ENCODE measurements around the gene GSE1. TPM values are rescaled to one million over a fixed set of nuclear protein-coding genes. Genes with fewer than 3 reads are reported as not detected.

The GSE1 gene
- total and polyA plus RNA-seq, 7 experiments from 2014 or later, result 0.18 to 69.2 (median 11.3) TPM

- H3K4me1 ChIP-seq (ENCODE audit: control insufficient read depth in 2 of 2, insufficient read depth in 2 of 2, low read length in 2 of 2), result peaks cover 0 to 10% of the 10 kb centered on the region in 2 donors
- Mint-ChIP-seq H3K36me3 (peaks cover 0 to 2% (median 0%) of the 10 kb centered on the region in 5 donors), H3K4me1 (peaks cover 0 to 17% (median 14%) of the 10 kb centered on the region in 7 donors), H3K27ac (no peak overlapping the region), H3K9me3 (no peaks in the 10 kb centered on the region), H3K27me3 (peaks cover 0 to 13% (median 0%) of the 10 kb centered on the region in 5 donors), H3K4me3 (no peak overlapping the region)
- ATAC-seq, result no peak
- POLR2A ChIA-PET, result no interaction called here
- CTCF ChIA-PET, result no interaction called here
- DNase-seq, result no peak
- H3K4me3 ChIP-seq (ENCODE audit: low read length), result no peak overlapping the region
- H3K9me3 ChIP-seq (ENCODE audit: control insufficient read depth in 2 of 3, low read length in 3 of 3), result no peaks in the 10 kb centered on the region
- H3K36me3 ChIP-seq (ENCODE audit: control insufficient read depth in 2 of 3, insufficient read depth in 3 of 3, low read length in 3 of 3), result no peaks in the 10 kb centered on the region
- no peak overlapping the region for H3K27ac ChIP-seq (ENCODE audit: low read depth, low read length)
- intact Hi-C loops (cut with micrococcal nuclease), result no loop called here
- no peaks in the 10 kb centered on the region for H3K27me3 ChIP-seq (ENCODE audit: control insufficient read depth in 2 of 2, insufficient read depth in 2 of 2, low read length in 2 of 2)
These were observed 107.1 kb downstream of the GSE1 start for GRCh38 chr16:85720302-85720637.

DNA sequence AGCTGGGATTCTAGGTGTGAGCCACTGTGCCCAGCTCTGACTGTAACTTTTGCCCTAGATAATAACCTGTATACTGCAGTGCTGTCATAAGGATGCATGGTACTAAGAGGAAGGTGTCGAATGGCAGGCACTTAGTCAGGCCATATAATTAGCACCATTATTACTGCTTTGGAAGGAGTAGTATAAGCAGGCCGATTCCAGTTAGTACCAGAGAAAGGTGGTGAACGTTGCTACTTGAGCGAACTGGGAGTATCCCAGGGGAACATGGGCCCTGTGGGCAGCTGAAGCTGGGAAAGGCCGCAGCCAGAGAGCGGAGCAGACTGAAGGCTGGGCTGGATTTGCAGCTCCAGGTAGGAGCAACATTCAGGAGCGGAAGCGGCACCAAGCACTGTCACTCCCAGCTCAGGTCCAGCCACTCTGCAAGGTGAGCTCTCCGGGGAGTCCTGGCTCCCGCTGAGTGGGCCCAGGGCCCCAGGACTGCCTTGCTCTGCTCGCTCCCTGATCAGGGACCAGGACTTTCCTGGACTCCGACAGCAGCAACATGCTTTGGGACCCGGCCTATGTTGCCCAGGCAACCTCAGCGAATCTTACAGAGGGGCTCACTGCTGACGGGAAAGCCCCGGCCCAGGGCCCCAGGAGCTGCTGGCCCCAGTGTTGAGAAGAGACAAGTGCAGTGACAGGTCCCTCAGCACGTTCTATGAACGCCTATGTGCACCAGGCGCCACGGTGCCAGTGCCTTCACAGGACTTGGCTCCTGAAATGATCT is 109.2 kb downstream of the GSE1 start:
- Histone ChIP-seq H3K9me3 (ENCODE audit: control insufficient read depth in 2 of 3, low read length in 3 of 3) (no peaks in the 10 kb centered on the region), H3K4me3 (ENCODE audit: low read length) (no peak overlapping the region), H3K27me3 (ENCODE audit: control insufficient read depth in 2 of 2, insufficient read depth in 2 of 2, low read length in 2 of 2) (no peaks in the 10 kb centered on the region), H3K27ac (ENCODE audit: low read depth, low read length) (no peak overlapping the region), H3K36me3 (ENCODE audit: control insufficient read depth in 2 of 3, insufficient read depth in 3 of 3, low read length in 3 of 3) (no peaks in the 10 kb centered on the region), H3K4me1 (ENCODE audit: control insufficient read depth in 2 of 2, insufficient read depth in 2 of 2, low read length in 2 of 2) (no peaks in the 10 kb centered on the region)
- ChIA-PET POLR2A (no interaction called here), CTCF (interaction anchor here (0.6 to 1.7 kb wide), 2 partner anchors 11 to 62 kb away, joined by 4 to 5 read pairs; no protein-coding TSS in a partner anchor)
- intact Hi-C loops (cut with micrococcal nuclease), result loop anchor here in 1 of 2 donors (1.0 kb wide), 1 partner anchor 48 kb away; no protein-coding TSS in a partner anchor
- DNase-seq (no peak), ATAC-seq (no peak)
- no peaks in the 10 kb centered on the region for H3K9me3 Mint-ChIP-seq
- no peak overlapping the region for H3K4me3 Mint-ChIP-seq
- H3K36me3 Mint-ChIP-seq, result peaks cover 0 to 11% (median 5%) of the 10 kb centered on the region in 5 donors
- no peak overlapping the region for H3K27ac Mint-ChIP-seq
- H3K27me3 Mint-ChIP-seq, result peaks cover 0 to 1% (median 0%) of the 10 kb centered on the region in 5 donors
- H3K4me1 Mint-ChIP-seq, result peaks cover 0 to 17% (median 6%) of the 10 kb centered on the region in 7 donors

DNA sequence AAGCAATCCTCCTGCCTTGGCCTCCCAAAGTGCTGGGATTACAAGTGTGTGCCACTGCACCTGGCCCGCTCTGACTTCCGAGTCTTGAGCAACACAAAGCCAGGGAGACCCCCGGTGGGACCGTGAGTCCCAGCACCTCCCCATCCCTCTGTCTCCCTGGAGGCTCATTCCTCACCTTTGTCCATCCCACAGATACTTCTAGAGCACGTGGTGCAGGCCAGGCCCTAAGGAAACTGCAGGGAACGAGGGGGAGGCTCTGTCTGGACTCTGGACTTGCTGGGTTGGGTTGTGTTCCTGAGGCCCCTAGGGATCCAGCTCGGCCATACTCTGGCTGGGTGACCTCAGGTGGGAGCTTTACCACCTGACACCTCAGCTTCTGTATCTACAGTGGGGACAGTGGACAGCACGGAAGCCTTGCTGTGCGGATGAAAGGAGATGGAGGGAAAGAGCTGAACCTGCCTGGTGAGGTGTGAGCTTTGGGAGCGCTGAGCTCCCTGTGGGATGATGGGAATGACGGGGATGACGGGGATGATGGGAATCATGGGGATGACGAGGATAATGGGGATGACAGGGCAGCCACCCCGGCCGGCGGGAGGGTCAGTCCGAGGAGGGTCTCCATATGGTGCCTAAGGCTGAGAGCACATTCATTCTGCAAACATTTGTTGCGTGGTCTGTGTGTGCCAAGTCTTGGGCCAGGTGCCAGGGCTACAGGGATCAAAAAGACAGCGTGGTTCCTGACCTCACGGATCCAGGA is 111.2 kb downstream of the GSE1 start:
- DNase-seq (no peak), ATAC-seq (no peak)
- H3K27me3 ChIP-seq (ENCODE audit: control insufficient read depth in 2 of 2, insufficient read depth in 2 of 2, low read length in 2 of 2), result no peaks in the 10 kb centered on the region
- peaks cover 0 to 13% (median under 1%) of the 10 kb centered on the region in 7 donors for H3K4me1 Mint-ChIP-seq
- no peaks in the 10 kb centered on the region for H3K9me3 ChIP-seq (ENCODE audit: control insufficient read depth in 2 of 3, low read length in 3 of 3)
- no peaks in the 10 kb centered on the region for H3K4me1 ChIP-seq (ENCODE audit: control insufficient read depth in 2 of 2, insufficient read depth in 2 of 2, low read length in 2 of 2)
- H3K36me3 ChIP-seq (ENCODE audit: control insufficient read depth in 2 of 3, insufficient read depth in 3 of 3, low read length in 3 of 3), result no peaks in the 10 kb centered on the region
- H3K27ac ChIP-seq (ENCODE audit: low read depth, low read length), result no peak overlapping the region
- CTCF ChIA-PET, result no interaction called here
- peak overlapping the region in 1 of 9 donors; percentile 24 for H3K27ac Mint-ChIP-seq
- no peak overlapping the region for H3K4me3 Mint-ChIP-seq
- H3K9me3 Mint-ChIP-seq, result no peaks in the 10 kb centered on the region
- H3K36me3 Mint-ChIP-seq, result peaks cover 0 to 11% (median 5%) of the 10 kb centered on the region in 5 donors
- no peak overlapping the region for H3K4me3 ChIP-seq (ENCODE audit: low read length)
- POLR2A ChIA-PET, result interaction anchor here (0.7 kb wide), 1 partner anchor 307 kb away, joined by 3 read pairs; no protein-coding TSS in a partner anchor
- intact Hi-C loops (cut with micrococcal nuclease), result no loop called here
- H3K27me3 Mint-ChIP-seq, result no peaks in the 10 kb centered on the region

GRCh38 chr16:85724936-85725335 is 111.8 kb downstream of the GSE1 start:
- Mint-ChIP-seq H3K27ac (no peak overlapping the region), H3K36me3 (peaks cover 0 to 11% (median 5%) of the 10 kb centered on the region in 5 donors), H3K27me3 (no peaks in the 10 kb centered on the region), H3K4me3 (no peak overlapping the region), H3K4me1 (peaks cover 0 to 18% (median 2%) of the 10 kb centered on the region in 7 donors), H3K9me3 (no peaks in the 10 kb centered on the region)
- intact Hi-C loops (cut with micrococcal nuclease), result no loop called here
- POLR2A ChIA-PET, result no interaction called here
- no peaks in the 10 kb centered on the region for H3K36me3 ChIP-seq (ENCODE audit: control insufficient read depth in 2 of 3, insufficient read depth in 3 of 3, low read length in 3 of 3)
- H3K27me3 ChIP-seq (ENCODE audit: control insufficient read depth in 2 of 2, insufficient read depth in 2 of 2, low read length in 2 of 2), result no peaks in the 10 kb centered on the region
- DNase-seq (no peak), ATAC-seq (no peak)
- no peaks in the 10 kb centered on the region for H3K9me3 ChIP-seq (ENCODE audit: control insufficient read depth in 2 of 3, low read length in 3 of 3)
- H3K27ac ChIP-seq (ENCODE audit: low read depth, low read length), result no peak overlapping the region
- no peak overlapping the region for H3K4me3 ChIP-seq (ENCODE audit: low read length)
- no peaks in the 10 kb centered on the region for H3K4me1 ChIP-seq (ENCODE audit: control insufficient read depth in 2 of 2, insufficient read depth in 2 of 2, low read length in 2 of 2)
- CTCF ChIA-PET, result no interaction called here

Other genes starting within 250 kb of the GSE1 start
- gene GINS2, start 75.6 kb downstream of the GSE1 start, total RNA-seq, result 10 to 100 TPM in 1 of 5 experiments, 1 to 10 TPM in 4; 1.0 to 43.6 (median 1.9) TPM
- 1 to 10 TPM; 1.3 to 2.1 TPM for gene GINS2, start 75.6 kb downstream of the GSE1 start, polyA plus RNA-seq
- gene C16orf74, start 137.8 kb downstream of the GSE1 start, total RNA-seq, result 10 to 100 TPM in 3 of 5 experiments, 1 to 10 TPM in 1, under 1 TPM in 1; 0.99 to 19.8 (median 11.7) TPM
- gene C16orf74, start 137.8 kb downstream of the GSE1 start, polyA plus RNA-seq, result 10 to 100 TPM; 13.1 to 16.0 TPM
- gene EMC8, start 186.2 kb downstream of the GSE1 start, total RNA-seq, result 10 to 100 TPM; 22.4 to 31.8 (median 28.7) TPM
- 10 to 100 TPM; 24.8 to 26.1 TPM for gene EMC8, start 186.2 kb downstream of the GSE1 start, polyA plus RNA-seq
- 100 to 1,000 TPM; 479 to 692 (median 661) TPM for gene COX4I1, start 186.4 kb downstream of the GSE1 start, total RNA-seq
- gene COX4I1, start 186.4 kb downstream of the GSE1 start, polyA plus RNA-seq, result 1,000 to 10,000 TPM; 1,296 to 1,303 TPM